ENCODE results near the gene ZFP91. TPM values are rescaled to one million over a fixed set of nuclear protein-coding genes. Genes with fewer than 3 reads are reported as not detected.

Gene ZFP91
- total and polyA plus RNA-seq, 2 of the 13 experiments (the other 11 are each of a cell fraction or from before 2014, with no cell fraction given): 13.5 to 38.6 TPM

GRCh38 chr11:58579192-58580129, 598 bp downstream of the ZFP91 start (continued):
- TF ChIP-seq, protein P1, sequence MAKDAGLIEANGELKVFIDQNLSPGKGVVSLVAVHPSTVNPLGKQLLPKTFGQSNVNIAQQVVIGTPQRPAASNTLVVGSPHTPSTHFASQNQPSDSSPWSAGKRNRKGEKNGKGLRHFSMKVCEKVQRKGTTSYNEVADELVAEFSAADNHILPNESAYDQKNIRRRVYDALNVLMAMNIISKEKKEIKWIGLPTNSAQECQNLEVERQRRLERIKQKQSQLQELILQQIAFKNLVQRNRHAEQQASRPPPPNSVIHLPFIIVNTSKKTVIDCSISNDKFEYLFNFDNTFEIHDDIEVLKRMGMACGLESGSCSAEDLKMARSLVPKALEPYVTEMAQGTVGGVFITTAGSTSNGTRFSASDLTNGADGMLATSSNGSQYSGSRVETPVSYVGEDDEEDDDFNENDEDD (CRISPR knock-in tag; IDR thresholded peaks at IDR 0.05; ENCODE audit: borderline replicate concordance): peak; percentile 67; the same call in 1 of the 2 replicates
- no peak for TF ChIP-seq SIX1 (CRISPR knock-in tag; IDR thresholded peaks at IDR 0.05; ENCODE audit: borderline replicate concordance)
- peak; percentile 91 for TF ChIP-seq MXD1 (CRISPR knock-in tag; IDR thresholded peaks at IDR 0.05)
- TF ChIP-seq, protein P2, sequence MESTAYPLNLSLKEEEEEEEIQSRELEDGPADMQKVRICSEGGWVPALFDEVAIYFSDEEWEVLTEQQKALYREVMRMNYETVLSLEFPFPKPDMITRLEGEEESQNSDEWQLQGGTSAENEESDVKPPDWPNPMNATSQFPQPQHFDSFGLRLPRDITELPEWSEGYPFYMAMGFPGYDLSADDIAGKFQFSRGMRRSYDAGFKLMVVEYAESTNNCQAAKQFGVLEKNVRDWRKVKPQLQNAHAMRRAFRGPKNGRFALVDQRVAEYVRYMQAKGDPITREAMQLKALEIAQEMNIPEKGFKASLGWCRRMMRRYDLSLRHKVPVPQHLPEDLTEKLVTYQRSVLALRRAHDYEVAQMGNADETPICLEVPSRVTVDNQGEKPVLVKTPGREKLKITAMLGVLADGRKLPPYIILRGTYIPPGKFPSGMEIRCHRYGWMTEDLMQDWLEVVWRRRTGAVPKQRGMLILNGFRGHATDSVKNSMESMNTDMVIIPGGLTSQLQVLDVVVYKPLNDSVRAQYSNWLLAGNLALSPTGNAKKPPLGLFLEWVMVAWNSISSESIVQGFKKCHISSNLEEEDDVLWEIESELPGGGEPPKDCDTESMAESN (CRISPR knock-in tag; conservative IDR thresholded peaks at IDR 0.05): peak; percentile 74; the same call in 1 of the 2 replicates
- TF ChIP-seq HNF4G (IDR thresholded peaks at IDR 0.05; ENCODE audit: borderline replicate concordance, low read depth, low read length): no peak
- no peak for TF ChIP-seq HNF4G (CRISPR knock-in tag; IDR thresholded peaks at IDR 0.05; ENCODE audit: borderline replicate concordance, low read depth)
- no peak for TF ChIP-seq GTF2F1 (IDR thresholded peaks at IDR 0.05; ENCODE audit: low read length)
- peak; percentile 77; the same call in 1 of the 2 replicates for TF ChIP-seq ZNF280D (CRISPR knock-in tag; IDR thresholded peaks at IDR 0.05)
- TF ChIP-seq, protein P3, sequence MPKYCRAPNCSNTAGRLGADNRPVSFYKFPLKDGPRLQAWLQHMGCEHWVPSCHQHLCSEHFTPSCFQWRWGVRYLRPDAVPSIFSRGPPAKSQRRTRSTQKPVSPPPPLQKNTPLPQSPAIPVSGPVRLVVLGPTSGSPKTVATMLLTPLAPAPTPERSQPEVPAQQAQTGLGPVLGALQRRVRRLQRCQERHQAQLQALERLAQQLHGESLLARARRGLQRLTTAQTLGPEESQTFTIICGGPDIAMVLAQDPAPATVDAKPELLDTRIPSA (CRISPR knock-in tag; IDR thresholded peaks at IDR 0.05; ENCODE audit: borderline replicate concordance): no peak
- TF ChIP-seq CBX1 (IDR thresholded peaks at IDR 0.05; ENCODE audit: low read depth): peak; percentile 81
- peak; percentile 92 for TF ChIP-seq GABPB1 (CRISPR knock-in tag; IDR thresholded peaks at IDR 0.05)
- TF ChIP-seq FOXP1 (IDR thresholded peaks at IDR 0.05): no peak
- TF ChIP-seq FOXP1 (CRISPR knock-in tag; IDR thresholded peaks at IDR 0.05): no peak
- TF ChIP-seq ZNF558 (CRISPR knock-in tag; IDR thresholded peaks at IDR 0.05; ENCODE audit: borderline replicate concordance): peak; percentile 46; the same call in 1 of the 2 replicates
- TF ChIP-seq NFKBIZ (CRISPR knock-in tag; IDR thresholded peaks at IDR 0.05): no peak; the same call in 1 of the 2 replicates
- peak; percentile 55; the same call in 1 of the 2 replicates for TF ChIP-seq RXRA (CRISPR knock-in tag; IDR thresholded peaks at IDR 0.05)
- TF ChIP-seq, protein P4, sequence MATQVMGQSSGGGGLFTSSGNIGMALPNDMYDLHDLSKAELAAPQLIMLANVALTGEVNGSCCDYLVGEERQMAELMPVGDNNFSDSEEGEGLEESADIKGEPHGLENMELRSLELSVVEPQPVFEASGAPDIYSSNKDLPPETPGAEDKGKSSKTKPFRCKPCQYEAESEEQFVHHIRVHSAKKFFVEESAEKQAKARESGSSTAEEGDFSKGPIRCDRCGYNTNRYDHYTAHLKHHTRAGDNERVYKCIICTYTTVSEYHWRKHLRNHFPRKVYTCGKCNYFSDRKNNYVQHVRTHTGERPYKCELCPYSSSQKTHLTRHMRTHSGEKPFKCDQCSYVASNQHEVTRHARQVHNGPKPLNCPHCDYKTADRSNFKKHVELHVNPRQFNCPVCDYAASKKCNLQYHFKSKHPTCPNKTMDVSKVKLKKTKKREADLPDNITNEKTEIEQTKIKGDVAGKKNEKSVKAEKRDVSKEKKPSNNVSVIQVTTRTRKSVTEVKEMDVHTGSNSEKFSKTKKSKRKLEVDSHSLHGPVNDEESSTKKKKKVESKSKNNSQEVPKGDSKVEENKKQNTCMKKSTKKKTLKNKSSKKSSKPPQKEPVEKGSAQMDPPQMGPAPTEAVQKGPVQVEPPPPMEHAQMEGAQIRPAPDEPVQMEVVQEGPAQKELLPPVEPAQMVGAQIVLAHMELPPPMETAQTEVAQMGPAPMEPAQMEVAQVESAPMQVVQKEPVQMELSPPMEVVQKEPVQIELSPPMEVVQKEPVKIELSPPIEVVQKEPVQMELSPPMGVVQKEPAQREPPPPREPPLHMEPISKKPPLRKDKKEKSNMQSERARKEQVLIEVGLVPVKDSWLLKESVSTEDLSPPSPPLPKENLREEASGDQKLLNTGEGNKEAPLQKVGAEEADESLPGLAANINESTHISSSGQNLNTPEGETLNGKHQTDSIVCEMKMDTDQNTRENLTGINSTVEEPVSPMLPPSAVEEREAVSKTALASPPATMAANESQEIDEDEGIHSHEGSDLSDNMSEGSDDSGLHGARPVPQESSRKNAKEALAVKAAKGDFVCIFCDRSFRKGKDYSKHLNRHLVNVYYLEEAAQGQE (IDR thresholded peaks at IDR 0.05; ENCODE audit: borderline replicate concordance in 1 of 2, low read depth in 1 of 2, low read length in 2 of 2): peak in 1 of 2 experiments; percentile 49; a peak in 1 of 4 replicates
